ENCODE results near the gene NPHS2. TPM values are rescaled to one million over a fixed set of nuclear protein-coding genes. Genes with fewer than 3 reads are reported as not detected.

The NPHS2 gene
- total RNA-seq, 2 donors from 2014 or later: not detected

DNA sequence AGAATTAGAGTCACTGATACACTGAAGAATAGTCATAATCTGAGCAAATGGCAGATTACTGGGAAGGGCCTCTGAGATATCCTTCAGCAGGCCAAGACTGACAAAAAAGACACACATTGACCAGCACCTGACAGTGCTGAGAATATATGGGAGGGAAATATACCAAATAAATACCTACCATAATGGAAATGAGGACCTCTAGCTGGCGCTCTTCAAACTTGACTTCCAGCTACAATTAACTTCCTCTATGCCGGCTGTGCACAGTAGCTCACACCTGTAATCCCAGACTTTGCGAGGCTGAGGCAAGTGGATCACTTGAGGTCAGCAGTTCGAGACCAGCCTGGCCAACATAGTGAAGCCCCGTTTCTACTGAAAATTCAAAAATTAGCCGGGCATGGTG, 69.5 kb downstream of the NPHS2 start:
- Mint-ChIP-seq H3K27ac (no peak overlapping the region), H3K9me3 (no peaks in the 10 kb centered on the region), H3K36me3 (ENCODE audit: low read depth) (no peaks in the 10 kb centered on the region), H3K4me1 (peaks cover 16% of the 10 kb centered on the region), H3K4me3 (no peak overlapping the region), H3K27me3 (ENCODE audit: insufficient read depth) (peaks cover 2% of the 10 kb centered on the region)
- no peak for DNase-seq
- Histone ChIP-seq H3K9me3 (ENCODE audit: control insufficient read depth, low read length) (no peaks in the 10 kb centered on the region), H3K4me3 (ENCODE audit: low read length) (no peak overlapping the region), H3K36me3 (ENCODE audit: control insufficient read depth, insufficient read depth, low read length) (no peaks in the 10 kb centered on the region), H3K9ac (ENCODE audit: extremely low read depth, low read length, poor library complexity, severe bottlenecking) (no peak overlapping the region), H3K4me1 (ENCODE audit: control insufficient read depth, insufficient read depth, low read length) (no peaks in the 10 kb centered on the region), H3K27me3 (ENCODE audit: control insufficient read depth, insufficient read depth, low read length, poor library complexity, severe bottlenecking) (no peaks in the 10 kb centered on the region), H3K27ac (ENCODE audit: low read depth, low read length) (no peak overlapping the region)
- 88 to 94% methylated on average over 4 to 6 of the region's 6 CpGs for WGBS, 2 experiments (ENCODE audit: insufficient coverage in 1 of 2, insufficient read length in 1 of 2)
- TF ChIP-seq CTCF (conservative IDR thresholded peaks at IDR 0.05): no peak

Other genes starting within 250 kb of the NPHS2 start
- gene AXDND1, start 210.0 kb downstream of the NPHS2 start, total RNA-seq: 1 to 10 TPM in 1 of 2 donors, under 1 TPM in 1; 0.69 to 1.3 TPM
- under 1 TPM; 0.18 to 0.64 TPM for gene TDRD5, start 15.9 kb upstream of the NPHS2 start, total RNA-seq
- gene FAM163A, start 167.3 kb upstream of the NPHS2 start, total RNA-seq: not detected

All from endodermal cell (in vitro differentiated cells).